GM19468 (cell line): ENCODE measurements around the gene SETDB2.

Experiments used
- ATAC-seq: cut with Tn5 transposase; IDR thresholded peaks from one replicate; pipeline ENCODE4 v1.9.1; 2021; ENCODE audit warnings: mild to moderate bottlenecking, moderate library complexity, moderate number of reproducible peaks; ENCODE audit not compliant: unreplicated experiment; ENCODE audit errors: extremely low read depth

SETDB2 gene

GRCh38 chr13:49443704-49444523, at the start of gene SETDB2, which contains the start of gene CAB39L:
SETDB2 (plus strand) TSS chr13:49444274; CDS start chr13:49451894, 7,620 bp downstream.
CAB39L (minus strand) TSS chr13:49444064; CDS start chr13:49382910, 61,154 bp downstream.
- peak; percentile 98 for ATAC-seq

- ATAC-seq: no peak
Observed at GRCh38 chr13:49395451-49395865, 48.6 kb upstream of the SETDB2 start.

- no peak for ATAC-seq
Observed at GRCh38 chr13:49395878-49396380, 48.1 kb upstream of the SETDB2 start.

- ATAC-seq: no peak
Observed at GRCh38 chr13:49399801-49400472, 44.1 kb upstream of the SETDB2 start.

GRCh38 chr13:49400755-49401659, 43.1 kb upstream of the SETDB2 start:
- ATAC-seq: peak; percentile 32

- ATAC-seq: no peak
Observed at GRCh38 chr13:49403996-49404702, 39.9 kb upstream of the SETDB2 start.

GRCh38 chr13:49404703-49405020, 39.4 kb upstream of the SETDB2 start:
- ATAC-seq: no peak

GRCh38 chr13:49407068-49407467, 37.0 kb upstream of the SETDB2 start:
- no peak for ATAC-seq

GRCh38 chr13:49407936-49408335, 36.1 kb upstream of the SETDB2 start:
- no peak for ATAC-seq

- ATAC-seq: no peak
Observed at GRCh38 chr13:49409008-49409407, 35.1 kb upstream of the SETDB2 start.

GRCh38 chr13:49410006-49410405, 34.1 kb upstream of the SETDB2 start:
- no peak for ATAC-seq

- ATAC-seq: no peak
Observed at GRCh38 chr13:49410477-49410876, 33.6 kb upstream of the SETDB2 start.

GRCh38 chr13:49411353-49411752, 32.7 kb upstream of the SETDB2 start:
- no peak for ATAC-seq

GRCh38 chr13:49412749-49413148, 31.3 kb upstream of the SETDB2 start:
- no peak for ATAC-seq

- ATAC-seq: no peak
Observed at GRCh38 chr13:49417161-49417560, 26.9 kb upstream of the SETDB2 start.

GRCh38 chr13:49418206-49418605, 25.9 kb upstream of the SETDB2 start:
- ATAC-seq: no peak

GRCh38 chr13:49419276-49419675, 24.8 kb upstream of the SETDB2 start:
- ATAC-seq: no peak

GRCh38 chr13:49421391-49421790, 22.7 kb upstream of the SETDB2 start:
- no peak for ATAC-seq

GRCh38 chr13:49424011-49424560, 20.0 kb upstream of the SETDB2 start:
- no peak for ATAC-seq
